IMR-90 (cell line): ENCODE results near the gene DLG5. TPM values are rescaled to one million over a fixed set of nuclear protein-coding genes. Genes with fewer than 3 reads are reported as not detected.

Experiments used
- ATAC-seq: fragments of 200-7000 bp; cut with Tn5 transposase; 2 replicates; pipeline ENCODE4 v1.9.1; 2020; ENCODE audit warnings: low read depth, mild to moderate bottlenecking, moderate library complexity
- BruUV-seq: library from RNA; stranded (reverse); fragments of 400-500 nt; replicated peaks from 2 replicates; lab custom pipeline; 2021; lab: Mats Ljungman, UMichigan
- CTCF ChIA-PET: fragments of 300-600 bp; formaldehyde crosslinking; extraction: SDS; loops from one replicate; lab custom pipeline; 2021; ENCODE audit warnings: antibody characterized with exemption; lab: Yijun Ruan, JAX
- POLR2A ChIA-PET: fragments of 300-600 bp; sonication (Branson Sonifier 250); formaldehyde crosslinking; loops from one replicate; lab custom pipeline; 2022; ENCODE audit warnings: antibody characterized with exemption; ENCODE audit not compliant: unreplicated experiment; lab: Charles Lee
- DNase-seq: peaks from one replicate; pipeline ENCODE4 v3.0.0; 2013
- H2AFZ ChIP-seq: replicated peaks from 2 replicates; pipeline ENCODE3; 2013; ENCODE audit warnings: low read length, mild to moderate bottlenecking; ENCODE audit not compliant: poor library complexity
- H2AK5ac ChIP-seq: 2 replicates; pipeline ENCODE4 v1.6.1; 2013; ENCODE audit warnings: low read depth, low read length, inconsistent platforms
- H2AK9ac ChIP-seq: replicated peaks from 2 replicates; pipeline ENCODE3; 2013; ENCODE audit warnings: mild to moderate bottlenecking, low read depth, low read length, moderate library complexity; ENCODE audit not compliant: poor library complexity
- H2BK120ac ChIP-seq: 2 replicates; pipeline ENCODE4 v1.6.1; 2013; ENCODE audit warnings: low read depth, low read length, inconsistent platforms
- H2BK15ac ChIP-seq: 3 replicates; pipeline ENCODE4 v1.6.1; 2013; ENCODE audit warnings: low read depth, low read length, inconsistent platforms
- H2BK20ac ChIP-seq: 2 replicates; pipeline ENCODE4 v1.6.1; 2013; ENCODE audit warnings: low read depth, mild to moderate bottlenecking, inconsistent platforms, low read length, moderate library complexity
- H2BK5ac ChIP-seq: 2 replicates; pipeline ENCODE4 v1.6.1; 2013; ENCODE audit warnings: mild to moderate bottlenecking, low read depth, low read length, inconsistent platforms; ENCODE audit not compliant: poor library complexity, severe bottlenecking
- H3K14ac ChIP-seq: replicated peaks from 2 replicates; pipeline ENCODE4 v1.6.1; 2013; ENCODE audit warnings: low read depth, low read length, inconsistent platforms
- H3K18ac ChIP-seq: 2 replicates; pipeline ENCODE4 v1.6.1; 2013; ENCODE audit warnings: low read depth, low read length, control low read depth
- H3K23ac ChIP-seq: 2 replicates; pipeline ENCODE4 v1.6.1; 2013; ENCODE audit warnings: low read depth, low read length, inconsistent platforms
- H3K27ac ChIP-seq: 2 replicates; pipeline ENCODE4 v1.5.1; 2013; ENCODE audit warnings: mild to moderate bottlenecking, control low read depth, low read length; ENCODE audit not compliant: insufficient read depth
- H3K27me3 ChIP-seq: 2 replicates; pipeline ENCODE4 v1.6.1; 2013; ENCODE audit warnings: low read length; ENCODE audit not compliant: control insufficient read depth, insufficient read depth
- H3K36me3 ChIP-seq: 2 replicates; pipeline ENCODE4 v1.6.1; 2013; ENCODE audit warnings: low read length, mixed read lengths; ENCODE audit not compliant: control insufficient read depth, insufficient read depth
- H3K4ac ChIP-seq: 2 replicates; pipeline ENCODE4 v1.6.1; 2013; ENCODE audit warnings: low read depth, low read length, inconsistent platforms
- H3K4me1 ChIP-seq: 2 replicates; pipeline ENCODE4 v1.6.1; 2013; ENCODE audit warnings: low read length, mixed read lengths; ENCODE audit not compliant: control insufficient read depth, insufficient read depth
- H3K4me2 ChIP-seq: 2 replicates; pipeline ENCODE4 v1.6.1; 2013; ENCODE audit warnings: low read depth, mild to moderate bottlenecking, control low read depth, low read length, moderate library complexity
- H3K4me3 ChIP-seq: 2 replicates; pipeline ENCODE4 v1.5.1; 2013; ENCODE audit warnings: low read depth, mild to moderate bottlenecking, control low read depth, low read length, moderate library complexity; ENCODE audit not compliant: insufficient read depth
- H3K56ac ChIP-seq: 2 replicates; pipeline ENCODE4 v1.6.1; 2013; ENCODE audit warnings: low read length, inconsistent platforms; ENCODE audit not compliant: insufficient read depth; ENCODE audit errors: extremely low read depth
- H3K79me1 ChIP-seq, 2 experiments: 2 replicates each; pipeline ENCODE4 v1.6.1; 2013; ENCODE audit warnings: low read length in 2 of 2, inconsistent platforms in 1 of 2, low read depth in 1 of 2
- H3K9ac ChIP-seq: 2 replicates; pipeline ENCODE4 v1.6.1; 2013; ENCODE audit warnings: low read depth, low read length, control low read depth
- H3K9me1 ChIP-seq: 2 replicates; pipeline ENCODE4 v1.6.1; 2013; ENCODE audit warnings: low read length, inconsistent platforms; ENCODE audit not compliant: insufficient read depth
- H3K9me3 ChIP-seq: 2 replicates; pipeline ENCODE4 v1.6.1; 2013; ENCODE audit warnings: low read length; ENCODE audit not compliant: control insufficient read depth, insufficient read depth
- H4K20me1 ChIP-seq: 2 replicates; pipeline ENCODE4 v1.6.1; 2013; ENCODE audit warnings: low read length, inconsistent platforms; ENCODE audit not compliant: insufficient read depth
- H4K5ac ChIP-seq: 2 replicates; pipeline ENCODE4 v1.6.1; 2013; ENCODE audit warnings: mild to moderate bottlenecking, low read depth, low read length, control low read depth
- H4K8ac ChIP-seq, 2 experiments: 2 replicates each; pipeline ENCODE4 v1.6.1; 2013; ENCODE audit warnings: low read depth in 2 of 2, low read length in 2 of 2, control low read depth in 1 of 2, inconsistent platforms in 1 of 2
- H4K91ac ChIP-seq: 2 replicates; pipeline ENCODE4 v1.6.1; 2013; ENCODE audit warnings: low read depth, low read length, inconsistent platforms; ENCODE audit not compliant: insufficient read depth
- BHLHE40 ChIP-seq: fragments of 150-350 bp; IDR thresholded peaks from 2 replicates; pipeline ENCODE4 v1.6.1; 2016; ENCODE audit warnings: mild to moderate bottlenecking, low read depth, low read length
- CEBPB ChIP-seq: IDR thresholded peaks from 2 replicates; pipeline ENCODE4 v1.6.1; 2012; ENCODE audit warnings: low read depth, low read length, improper control_type of control experiment
- CTCF ChIP-seq: conservative IDR thresholded peaks from 2 replicates; pipeline ENCODE4 v1.5.1; 2012; ENCODE audit warnings: mild to moderate bottlenecking, low read depth, low read length, improper control_type of control experiment
- FOS ChIP-seq: fragments of 150-350 bp; IDR thresholded peaks from 2 replicates; pipeline ENCODE4 v1.6.1; 2016; ENCODE audit warnings: low read depth, low read length
- MAFK ChIP-seq: IDR thresholded peaks from 2 replicates; pipeline ENCODE4 v1.6.1; 2012; ENCODE audit warnings: low read depth, low read length, improper control_type of control experiment
- MAZ ChIP-seq: IDR thresholded peaks from 2 replicates; pipeline ENCODE4 v1.6.1; 2012; ENCODE audit warnings: low read depth, mild to moderate bottlenecking, low read length, improper control_type of control experiment, moderate library complexity, borderline replicate concordance
- MXI1 ChIP-seq: IDR thresholded peaks from 2 replicates; pipeline ENCODE4 v1.6.1; 2012; ENCODE audit warnings: low read depth, mild to moderate bottlenecking, low read length, moderate library complexity, borderline replicate concordance
- NFE2L2 ChIP-seq: fragments of 150-350 bp; IDR thresholded peaks from 2 replicates; pipeline ENCODE4 v1.6.1; 2016; ENCODE audit warnings: low read depth, mild to moderate bottlenecking, low read length
- POLR2A ChIP-seq: IDR thresholded peaks from 2 replicates; pipeline ENCODE4 v1.6.1; 2012; ENCODE audit warnings: mild to moderate bottlenecking, low read depth, low read length
- RCOR1 ChIP-seq: IDR thresholded peaks from 2 replicates; pipeline ENCODE4 v1.6.1; 2012; ENCODE audit warnings: mild to moderate bottlenecking, low read length, improper control_type of control experiment; ENCODE audit not compliant: insufficient replicate concordance
- RFX5 ChIP-seq: IDR thresholded peaks from 2 replicates; pipeline ENCODE4 v1.8.0; 2012; ENCODE audit warnings: low read depth, mild to moderate bottlenecking, low read length, moderate library complexity
- WGBS, 2 experiments: methylation state at CpG; one replicate each; pipeline versions ENCODE4 v1.1.5 to v1.1.7; 2013; ENCODE audit warnings: missing lambda C conversion rate in 2 of 2; ENCODE audit not compliant: insufficient read length in 1 of 2; ENCODE audit errors: extremely low coverage in 2 of 2; 5-methylcytosine and 5-hydroxymethylcytosine counted together
- dilution Hi-C: fragments of 300-500 bp; cut with HindIII; formaldehyde crosslinking; loops from one replicate; pipeline ENCODE4 v1.14.3; 2018; ENCODE audit warnings: low sequenced_read_pairs; ENCODE audit not compliant: unreplicated experiment
- in situ Hi-C: fragments of 300-500 bp; cut with MboI; formaldehyde crosslinking; loops from 3 replicates; pipeline ENCODE4 v1.14.3; 2019; ENCODE audit warnings: low sequenced_read_pairs, inconsistent platforms, mixed read lengths
- intact Hi-C: fragments of 100-400 bp; cut with micrococcal nuclease; formaldehyde crosslinking; loops from 2 replicates; pipeline ENCODE4 v1.10.0; 2022
- polyA plus RNA-seq, 3 experiments: library from polyadenylated mRNA; depleted of rRNA; stranded (reverse); fragments of >200 nt; gene quantifications; 2 replicates each; pipeline ENCODE4 v1.2.3, GENCODE V29; 2012; ENCODE audit warnings: low replicate concordance in 1 of 3
- total RNA-seq: library from RNA; depleted of rRNA; stranded (reverse); fragments of >200 nt; gene quantifications from 2 replicates; pipeline ENCODE4 v1.2.3, GENCODE V29; 2012

The DLG5 gene
- total and polyA plus RNA-seq, 2 of the 4 experiments (the other 2 are of a cell fraction) = 12.7 to 28.7 TPM

DNA sequence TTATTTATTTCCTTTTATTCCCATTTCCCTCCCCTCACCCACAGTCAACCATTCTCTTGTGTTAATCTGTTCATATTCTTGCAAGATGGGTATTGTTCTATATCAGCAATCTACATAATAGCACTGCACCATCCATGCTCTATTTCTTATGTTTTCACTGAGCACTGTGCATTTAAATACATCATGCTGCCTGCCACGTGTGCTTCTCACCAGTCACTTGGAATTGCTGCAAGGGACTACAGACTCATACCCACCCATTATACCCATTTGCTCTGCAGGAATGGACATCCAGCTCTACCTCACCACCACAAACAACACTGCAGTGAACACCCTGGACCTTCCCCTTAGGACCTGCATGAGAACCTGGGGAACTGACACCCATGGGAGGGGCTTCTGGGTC is 20.8 kb downstream of the DLG5 start:
- no peak overlapping the region for H2AFZ ChIP-seq
- no peaks in the 10 kb centered on the region for H3K9me3 ChIP-seq
- H3K4ac ChIP-seq = no peak overlapping the region
- no peak overlapping the region for H3K4me3 ChIP-seq
- in situ Hi-C loops = no loop called here
- H2BK5ac ChIP-seq = no peak overlapping the region
- H2BK15ac ChIP-seq = no peak overlapping the region
- no peak overlapping the region for H3K9ac ChIP-seq
- no peak overlapping the region for H3K18ac ChIP-seq
- DNase-seq (no peak), ATAC-seq (no peak)
- no TSS peak for BruUV-seq
- TF ChIP-seq POLR2A = no peak
- no peak for TF ChIP-seq CEBPB
- no peak for TF ChIP-seq RCOR1
- TF ChIP-seq BHLHE40 = no peak
- TF ChIP-seq RFX5 = no peak
- no peak for TF ChIP-seq MAZ
- TF ChIP-seq NFE2L2 = no peak
- no peak for TF ChIP-seq CTCF
- no peak for TF ChIP-seq MXI1
- no peak for TF ChIP-seq MAFK
- no peak for TF ChIP-seq FOS
- WGBS, 2 experiments = 60% methylated on average over 1 of the region's 1 CpG; no CpG with 5 or more reads in 1 of the 2 experiments
- no peaks in the 10 kb centered on the region for H3K27me3 ChIP-seq
- H2AK5ac ChIP-seq = no peak overlapping the region
- H2BK120ac ChIP-seq = no peak overlapping the region
- no peak overlapping the region for H4K8ac ChIP-seq
- intact Hi-C loops = no loop called here
- no peak overlapping the region for H3K56ac ChIP-seq
- peaks cover 79% of the 10 kb centered on the region for H4K20me1 ChIP-seq
- H3K27ac ChIP-seq = no peak overlapping the region
- H2BK20ac ChIP-seq = no peak overlapping the region
- H3K79me1 ChIP-seq = peaks cover 60 to 83% of the 10 kb centered on the region in 2 experiments
- peaks cover 48% of the 10 kb centered on the region for H3K9me1 ChIP-seq
- no peak overlapping the region for H3K23ac ChIP-seq
- no peak overlapping the region for H4K5ac ChIP-seq
- H3K14ac ChIP-seq = no peak overlapping the region
- CTCF ChIA-PET = no interaction called here
- H3K36me3 ChIP-seq = no peaks in the 10 kb centered on the region; the same call in 1 of the 2 replicates
- H3K4me1 ChIP-seq = peaks cover 16% of the 10 kb centered on the region
- POLR2A ChIA-PET = no interaction called here
- H4K91ac ChIP-seq = no peak overlapping the region
- H2AK9ac ChIP-seq = no peak overlapping the region
- dilution Hi-C loops = no loop called here
- H3K4me2 ChIP-seq = no peak overlapping the region
